OCI-LY3 (cell line): ENCODE data around the gene NTRK2.

Experiments used
- H2AFZ ChIP-seq: fragments of 200-600, 300-600 bp; shearing (Covaris generic); 2 replicates; pipeline ENCODE4 v1.6.0; 2014; ENCODE audit warnings: antibody characterized with exemption, low read depth, low read length
- H3K27ac ChIP-seq: fragments of 200-600, 300-600 bp; sonication (generic); 2 replicates; pipeline ENCODE4 v1.5.1; 2014; ENCODE audit warnings: mild to moderate bottlenecking, low read length, moderate library complexity, mixed read lengths
- H3K27me3 ChIP-seq: fragments of 200-600, 300-600 bp; sonication (generic); 2 replicates; pipeline ENCODE4 v1.6.1; 2014; ENCODE audit warnings: low read depth, low read length, mixed read lengths
- H3K36me3 ChIP-seq: fragments of 200-600, 300-600 bp; sonication (generic); replicated peaks from 2 replicates; pipeline ENCODE3; 2014; ENCODE audit warnings: low read depth, low read length, mixed read lengths
- H3K4me1 ChIP-seq: fragments of 300-600, 200-600 bp; sonication (generic); 2 replicates; pipeline ENCODE4 v1.6.1; 2014; ENCODE audit warnings: low read length, mixed read lengths
- H3K4me2 ChIP-seq: fragments of 200-600, 300-600 bp; sonication (generic); 2 replicates; pipeline ENCODE4 v1.6.1; 2014; ENCODE audit warnings: low read length, mixed read lengths
- H3K4me3 ChIP-seq: fragments of 300-600, 200-600 bp; sonication (generic); 2 replicates; pipeline ENCODE4 v1.5.1; 2014; ENCODE audit warnings: antibody characterized with exemption, mild to moderate bottlenecking, low read length, moderate library complexity
- H3K79me2 ChIP-seq: fragments of 300-600, 200-600 bp; shearing (Covaris generic); 2 replicates; pipeline ENCODE4 v1.6.1; 2014; ENCODE audit warnings: mild to moderate bottlenecking, low read length, mixed read lengths
- H3K9ac ChIP-seq: fragments of 300-600, 200-600 bp; shearing (Covaris generic); 2 replicates; pipeline ENCODE4 v1.6.0; 2014; ENCODE audit warnings: mild to moderate bottlenecking, low read length, moderate library complexity
- H3K9me3 ChIP-seq: fragments of 200-600, 300-600 bp; shearing (Covaris generic); 2 replicates; pipeline ENCODE4 v1.6.1; 2014; ENCODE audit warnings: low read length, mixed read lengths; ENCODE audit not compliant: insufficient read depth
- H4K20me1 ChIP-seq: fragments of 200-600, 300-600 bp; sonication (generic); 2 replicates; pipeline ENCODE4 v1.6.1; 2016; ENCODE audit warnings: low read length, mixed read lengths; ENCODE audit not compliant: insufficient read depth
- CTCF ChIP-seq: fragments of 200-600, 300-600 bp; sonication (generic); IDR thresholded peaks from 2 replicates; pipeline ENCODE4 v1.5.1; 2014; ENCODE audit warnings: antibody characterized with exemption, low read length, low read depth
- EZH2phosphoT487 ChIP-seq: fragments of 200-600 bp; shearing (Covaris generic); IDR thresholded peaks from 2 replicates; pipeline ENCODE4 v1.6.1; 2018; ENCODE audit warnings: antibody characterized with exemption, mixed run types, low read depth

Gene NTRK2

GRCh38 chr9:84705128-84705527, 35.6 kb downstream of the NTRK2 start:
- no peak overlapping the region for H3K4me2 ChIP-seq
- H3K27me3 ChIP-seq: no peaks in the 10 kb centered on the region
- no peak overlapping the region for H2AFZ ChIP-seq
- H3K9me3 ChIP-seq: no peaks in the 10 kb centered on the region
- H3K79me2 ChIP-seq: no peaks in the 10 kb centered on the region
- peaks cover 21% of the 10 kb centered on the region for H3K4me1 ChIP-seq
- no peak overlapping the region for H3K27ac ChIP-seq
- TF ChIP-seq CTCF (no peak), EZH2phosphoT487 (no peak)
- H4K20me1 ChIP-seq: no peaks in the 10 kb centered on the region
- no peaks in the 10 kb centered on the region for H3K36me3 ChIP-seq
- no peak overlapping the region for H3K9ac ChIP-seq
- H3K4me3 ChIP-seq: no peak overlapping the region

GRCh38 chr9:84708400-84708799, 38.9 kb downstream of the NTRK2 start:
- Histone ChIP-seq H3K4me3 (no peak overlapping the region), H3K4me1 (peaks cover 9% of the 10 kb centered on the region), H3K4me2 (no peak overlapping the region), H3K9me3 (no peaks in the 10 kb centered on the region), H3K9ac (no peak overlapping the region), H4K20me1 (no peaks in the 10 kb centered on the region), H3K79me2 (no peaks in the 10 kb centered on the region), H3K36me3 (no peaks in the 10 kb centered on the region), H3K27ac (no peak overlapping the region), H3K27me3 (no peaks in the 10 kb centered on the region), H2AFZ (no peak overlapping the region)
- TF ChIP-seq EZH2phosphoT487 (no peak), CTCF (no peak)

- no peaks in the 10 kb centered on the region for H4K20me1 ChIP-seq
- H2AFZ ChIP-seq: no peak overlapping the region
- H3K9me3 ChIP-seq: no peaks in the 10 kb centered on the region
- no peak overlapping the region for H3K4me3 ChIP-seq
- peak overlapping the region; percentile 24; the same call in 1 of the 2 replicates for H3K4me2 ChIP-seq
- no peak overlapping the region for H3K9ac ChIP-seq
- H3K27me3 ChIP-seq: no peaks in the 10 kb centered on the region
- H3K79me2 ChIP-seq: no peaks in the 10 kb centered on the region
- TF ChIP-seq EZH2phosphoT487: no peak
- TF ChIP-seq CTCF: no peak
- H3K27ac ChIP-seq: no peak overlapping the region
- peaks cover 9% of the 10 kb centered on the region for H3K4me1 ChIP-seq
- H3K36me3 ChIP-seq: no peaks in the 10 kb centered on the region
Observed at GRCh38 chr9:84709056-84709455, 39.5 kb downstream of the NTRK2 start.

DNA sequence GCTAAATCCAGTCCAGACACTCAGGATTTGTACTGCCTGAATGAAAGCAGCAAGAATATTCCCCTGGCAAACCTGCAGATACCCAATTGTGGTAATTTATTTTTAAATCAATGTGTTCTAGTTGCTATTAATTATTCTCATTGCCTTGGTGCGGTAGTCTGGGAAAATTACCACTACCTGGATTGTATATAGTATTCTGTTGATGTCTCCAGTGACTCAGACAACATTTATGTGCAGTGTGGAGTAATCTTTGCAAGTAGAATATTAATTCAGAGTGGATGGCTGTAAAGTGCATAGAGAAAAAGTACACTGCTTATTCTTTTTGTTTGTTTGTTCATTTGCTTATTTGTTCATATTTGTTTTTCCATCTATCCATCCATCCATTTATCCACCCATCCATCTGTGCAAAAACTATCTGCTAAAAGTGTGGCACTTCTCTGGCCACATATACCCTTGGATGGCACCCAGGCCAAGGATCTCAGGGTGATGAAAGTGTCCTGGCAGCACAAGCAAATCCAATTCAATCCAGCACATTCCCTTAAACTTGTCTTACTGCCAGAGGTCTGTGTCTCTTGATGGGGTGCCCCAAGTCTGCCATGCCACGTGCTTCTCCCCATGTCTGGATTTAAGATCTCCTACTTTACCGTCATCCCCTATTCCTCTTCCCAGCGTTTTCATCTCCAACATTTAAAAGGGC, 41.3 kb downstream of the NTRK2 start:
- TF ChIP-seq CTCF (no peak), EZH2phosphoT487 (no peak)
- Histone ChIP-seq H3K4me1 (peaks cover 9% of the 10 kb centered on the region), H3K9me3 (no peaks in the 10 kb centered on the region), H3K79me2 (no peaks in the 10 kb centered on the region), H2AFZ (no peak overlapping the region), H3K4me3 (no peak overlapping the region), H3K36me3 (no peaks in the 10 kb centered on the region), H4K20me1 (no peaks in the 10 kb centered on the region), H3K27me3 (no peaks in the 10 kb centered on the region), H3K27ac (no peak overlapping the region), H3K4me2 (no peak overlapping the region), H3K9ac (no peak overlapping the region)
